COLO829 (cell line): Measurements from ENCODE around the gene ULK4.
"Not testable (repeated sequence)": the region's sequence is repeated elsewhere in the genome, so short reads cannot be mapped to it uniquely, and the experiment has no call there.

Source experiments
- DNase-seq: peaks from one replicate; pipeline ENCODE4 v3.0.0; 2012; ENCODE audit warnings: low spot score

Gene ULK4

DNA sequence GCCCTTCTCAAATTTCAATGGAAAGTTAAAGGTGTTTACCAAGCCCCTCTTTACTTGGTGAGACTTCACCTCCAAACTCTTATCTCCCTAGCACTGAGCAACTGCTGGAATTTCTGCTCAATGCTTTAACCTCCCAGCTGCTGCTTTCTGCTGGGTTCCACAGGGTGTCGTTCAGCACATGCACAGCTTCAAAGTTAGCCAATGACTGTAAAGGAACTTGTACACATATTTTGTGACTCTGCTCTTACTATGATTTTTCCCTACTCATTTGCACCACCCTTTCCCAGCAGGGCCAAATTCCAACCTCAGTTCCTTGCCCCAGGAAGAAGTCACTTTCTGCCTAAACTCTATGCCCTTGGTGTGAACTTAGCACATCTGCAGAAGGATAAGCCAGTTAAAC lies 89.7 kb downstream of the ULK4 start:
- DNase-seq, result no peak

DNA sequence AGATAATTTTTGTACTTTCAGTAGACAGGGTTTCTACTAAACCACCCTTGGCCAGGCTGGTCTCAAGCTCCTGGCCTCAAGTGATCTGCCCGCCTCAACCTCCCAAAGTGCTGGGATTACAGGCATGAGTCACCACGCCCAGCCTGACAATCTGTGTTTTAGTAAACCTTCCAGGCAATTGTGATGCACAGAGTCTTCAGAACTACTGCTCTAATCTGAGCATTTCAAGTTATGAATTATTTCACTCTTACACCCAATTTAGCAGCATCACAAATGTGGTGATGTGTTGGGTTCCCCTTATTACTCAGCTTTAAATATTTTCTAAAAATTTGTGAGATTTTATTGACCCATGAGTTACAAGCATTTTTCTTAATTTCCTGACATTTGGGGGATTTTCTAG lies 94.4 kb downstream of the ULK4 start:
- no peak for DNase-seq

DNA sequence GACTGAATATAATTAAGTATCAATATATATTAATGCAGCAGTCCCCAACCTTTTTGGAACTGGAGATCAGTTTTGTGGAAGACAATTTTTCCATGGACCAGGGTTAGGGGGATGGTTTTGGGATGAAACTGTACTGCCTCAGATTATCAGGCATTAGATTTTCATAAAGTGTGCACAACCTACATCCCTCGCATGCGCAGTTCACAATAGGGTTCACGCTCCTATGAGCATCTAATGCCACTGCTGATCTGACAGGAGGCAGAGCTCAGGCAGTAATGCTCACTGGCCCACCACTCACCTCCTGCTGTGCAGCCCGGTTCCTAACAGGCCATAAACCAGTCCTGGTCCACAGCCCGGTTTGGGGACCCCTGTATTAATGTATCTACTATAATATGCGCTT lies 95.6 kb downstream of the ULK4 start:
- DNase-seq, result no peak

DNA sequence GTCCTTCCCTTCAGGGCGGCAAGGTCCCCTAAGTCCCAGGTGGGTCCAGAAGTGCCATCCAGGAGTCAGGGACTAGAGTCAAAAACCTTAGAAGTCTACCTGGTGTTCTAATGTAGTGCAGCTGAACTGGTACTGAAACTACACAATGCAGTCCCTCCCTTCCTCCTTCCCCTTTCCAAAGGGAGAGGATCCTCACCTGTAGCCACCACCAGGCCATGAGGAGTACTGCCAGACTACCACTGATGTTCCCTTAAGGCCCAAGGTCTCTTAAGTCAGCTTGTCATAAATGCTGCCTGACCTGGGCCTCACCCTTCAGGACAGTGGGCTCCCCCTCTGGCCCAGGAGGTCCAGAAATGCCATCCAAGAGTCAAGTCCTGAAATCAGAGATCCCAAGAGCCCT lies 98.9 kb downstream of the ULK4 start:
- DNase-seq, result no peak

DNA sequence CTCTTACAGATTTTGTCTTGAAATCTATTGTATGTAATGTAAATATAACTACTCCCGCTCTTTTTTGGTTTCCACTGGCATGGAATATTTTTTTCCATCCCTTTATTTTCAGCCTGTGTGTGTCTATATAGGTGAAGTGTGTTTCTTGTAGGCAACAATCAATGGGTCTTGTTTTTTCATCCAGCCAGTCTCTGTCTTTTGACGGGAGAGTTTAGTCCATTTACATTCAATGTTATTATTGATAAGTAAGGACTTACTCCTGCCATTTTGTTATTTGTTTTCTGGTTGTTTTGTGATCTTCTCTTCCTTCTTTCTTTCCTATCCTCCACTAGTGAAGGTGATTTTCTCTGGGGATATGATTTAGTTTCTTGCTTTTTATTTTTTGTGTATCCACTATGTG lies 101.4 kb downstream of the ULK4 start:
- DNase-seq, result not testable (repeated sequence)

DNA sequence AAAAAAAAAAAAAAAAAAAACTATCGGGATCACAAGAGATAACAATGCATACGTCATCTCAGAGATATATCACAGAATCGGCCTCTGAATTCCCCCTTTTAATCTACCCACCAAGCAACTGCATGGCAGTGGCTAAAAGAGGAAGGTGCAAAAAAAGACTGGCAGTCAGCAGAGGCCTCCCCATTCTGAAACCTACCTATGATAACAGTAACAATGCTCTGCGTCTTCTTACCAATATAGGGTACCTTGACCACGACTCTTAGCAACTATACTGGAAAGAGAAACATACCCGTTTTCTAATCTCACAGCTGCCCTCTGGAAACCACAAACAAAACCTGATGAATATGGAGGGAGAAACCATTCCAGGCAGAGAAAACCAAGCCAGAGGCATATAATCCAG lies 106.9 kb downstream of the ULK4 start:
- DNase-seq, result no peak

DNA sequence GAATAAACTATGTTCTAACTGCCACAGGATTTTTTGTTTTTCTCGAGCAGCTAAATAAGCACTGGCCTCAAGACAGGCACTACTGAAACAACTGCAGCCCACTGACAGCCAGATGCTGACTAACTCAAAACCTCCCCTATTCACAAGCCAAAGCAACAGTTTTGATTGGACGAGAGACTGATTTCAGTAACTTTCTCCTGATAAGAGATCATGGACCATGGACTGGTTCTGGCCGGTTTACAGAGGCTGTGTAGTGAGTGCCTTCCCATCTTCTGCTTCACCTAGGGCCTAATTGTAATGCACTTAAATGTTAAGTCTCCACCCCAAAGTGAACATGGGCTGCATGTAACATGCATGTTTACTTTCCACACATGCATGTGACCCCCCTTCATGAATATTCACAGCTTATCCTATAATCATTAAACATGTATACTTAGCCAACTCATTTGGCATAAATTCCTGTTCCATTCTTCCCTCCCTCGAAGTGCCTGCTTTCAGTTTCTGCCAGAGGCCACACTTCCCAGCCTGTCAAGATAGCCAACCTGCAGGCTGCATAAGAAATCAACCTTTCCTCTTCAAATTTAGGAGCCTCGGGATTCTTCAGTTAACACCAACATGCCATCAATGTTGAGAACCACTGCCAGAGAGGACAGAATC lies 108.2 kb downstream of the ULK4 start:
- DNase-seq, result no peak

DNA sequence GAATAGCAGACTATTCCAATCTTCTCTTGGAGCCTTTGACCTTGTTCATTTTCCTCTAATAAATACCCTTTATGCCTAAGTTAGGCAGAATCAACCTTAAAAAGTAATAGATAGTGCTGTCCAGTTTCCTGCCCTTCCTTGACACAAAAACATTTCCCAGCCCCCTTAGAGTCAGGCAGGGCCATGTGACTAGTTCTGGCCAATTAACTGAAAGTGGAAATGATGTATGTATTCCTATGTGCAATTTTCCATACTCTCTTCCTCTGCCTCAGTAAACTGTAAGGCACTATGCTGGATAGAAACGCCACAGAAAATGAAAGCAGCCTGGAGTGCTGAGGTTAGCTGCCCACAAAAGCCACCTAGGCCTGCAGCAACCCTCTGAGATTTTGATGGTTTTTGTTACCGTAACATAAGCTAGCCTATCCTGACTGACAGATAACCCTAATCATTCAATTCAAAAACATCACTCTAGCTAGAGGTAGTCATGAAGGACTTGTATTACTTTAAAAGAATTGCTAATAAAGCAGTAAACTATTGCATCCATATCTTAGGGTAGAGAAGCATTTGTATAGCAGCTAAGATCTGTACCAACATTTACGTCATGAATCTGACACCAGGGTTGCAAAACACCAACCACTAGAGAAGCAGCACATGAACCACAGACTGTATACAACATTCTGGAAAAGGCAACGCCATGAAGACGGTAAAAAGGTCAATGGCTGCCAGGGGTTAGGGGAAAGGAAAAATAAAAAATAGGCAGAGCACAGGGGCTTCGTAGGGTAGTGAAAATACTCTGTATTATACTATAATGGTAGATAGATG lies 112.9 kb downstream of the ULK4 start:
- DNase-seq, result no peak

DNA sequence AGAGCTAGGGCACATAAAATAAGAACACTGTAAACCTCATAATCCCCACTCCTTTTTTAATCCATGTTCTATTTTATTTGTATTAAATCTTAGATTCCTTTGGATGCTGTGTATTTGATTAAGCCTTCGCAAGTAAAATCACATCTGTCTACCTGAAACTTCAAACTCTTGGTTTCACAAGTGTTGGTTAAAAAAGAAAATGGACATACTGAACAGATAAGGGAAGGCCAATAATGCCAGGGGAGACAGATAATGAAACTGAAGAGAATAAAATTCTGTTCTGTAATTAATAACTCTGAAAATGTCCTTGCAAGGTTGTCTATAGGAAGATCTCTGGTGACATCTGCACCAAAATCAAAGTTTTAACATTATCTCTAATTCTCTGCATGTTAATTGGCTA lies 114.2 kb downstream of the ULK4 start:
- no peak for DNase-seq

DNA sequence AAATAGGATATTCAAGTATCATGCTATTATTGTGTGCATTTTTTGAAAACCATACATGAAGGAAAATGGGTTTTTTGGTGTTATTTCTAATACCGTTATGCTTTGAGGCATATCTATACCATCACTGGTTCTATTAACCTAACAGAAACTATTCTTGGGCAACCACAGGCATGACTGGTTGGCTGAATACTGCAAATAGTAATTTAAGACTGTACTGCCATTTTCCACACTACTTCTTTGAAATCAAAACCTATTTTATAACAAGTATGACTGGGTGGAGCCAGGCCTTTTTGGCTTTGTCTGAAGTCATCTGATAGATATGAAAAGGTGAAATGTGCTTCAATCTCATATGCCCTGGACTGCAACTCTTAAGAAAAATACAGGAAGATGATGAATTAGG lies 115.1 kb downstream of the ULK4 start:
- no peak for DNase-seq

DNA sequence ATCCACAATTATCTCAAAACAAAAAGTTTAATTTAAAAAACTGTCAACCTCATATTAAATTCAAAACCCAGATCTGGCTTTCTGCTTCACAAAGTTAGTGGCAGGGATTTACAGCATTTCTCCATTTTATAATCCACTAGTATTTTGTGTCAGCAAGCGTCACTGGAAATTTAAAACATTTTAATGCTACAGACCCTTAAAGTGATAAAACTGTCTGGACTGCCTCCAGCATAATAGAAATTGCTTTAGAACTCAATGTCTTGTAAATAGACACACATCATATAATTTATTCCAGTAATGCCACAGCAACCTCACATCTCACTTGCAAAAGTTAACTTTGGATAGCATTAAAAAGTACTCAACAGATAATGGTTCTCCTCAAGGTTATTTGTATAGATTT lies 116.1 kb downstream of the ULK4 start:
- no peak for DNase-seq

DNA sequence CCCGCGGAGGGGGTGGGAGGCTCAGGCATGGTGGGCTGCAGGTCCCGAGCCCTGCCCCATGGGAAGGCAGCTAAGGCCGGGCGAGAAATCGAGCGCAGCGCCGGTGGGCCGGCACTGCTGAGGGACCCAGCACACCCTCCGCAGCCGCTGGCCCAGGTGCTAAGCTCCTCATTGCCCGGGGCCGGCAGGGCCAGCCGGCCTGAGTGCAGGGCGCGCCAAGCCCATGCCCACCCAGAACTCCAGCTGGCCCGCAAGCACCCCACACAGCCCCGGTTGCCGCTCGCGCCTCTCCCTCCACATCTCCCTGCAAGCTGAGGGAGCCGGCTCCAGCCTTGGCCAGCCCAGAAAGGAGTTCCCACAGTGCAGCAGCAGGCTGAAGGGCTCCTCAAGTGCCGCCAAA lies 117.6 kb downstream of the ULK4 start:
- not testable (repeated sequence) for DNase-seq

DNA sequence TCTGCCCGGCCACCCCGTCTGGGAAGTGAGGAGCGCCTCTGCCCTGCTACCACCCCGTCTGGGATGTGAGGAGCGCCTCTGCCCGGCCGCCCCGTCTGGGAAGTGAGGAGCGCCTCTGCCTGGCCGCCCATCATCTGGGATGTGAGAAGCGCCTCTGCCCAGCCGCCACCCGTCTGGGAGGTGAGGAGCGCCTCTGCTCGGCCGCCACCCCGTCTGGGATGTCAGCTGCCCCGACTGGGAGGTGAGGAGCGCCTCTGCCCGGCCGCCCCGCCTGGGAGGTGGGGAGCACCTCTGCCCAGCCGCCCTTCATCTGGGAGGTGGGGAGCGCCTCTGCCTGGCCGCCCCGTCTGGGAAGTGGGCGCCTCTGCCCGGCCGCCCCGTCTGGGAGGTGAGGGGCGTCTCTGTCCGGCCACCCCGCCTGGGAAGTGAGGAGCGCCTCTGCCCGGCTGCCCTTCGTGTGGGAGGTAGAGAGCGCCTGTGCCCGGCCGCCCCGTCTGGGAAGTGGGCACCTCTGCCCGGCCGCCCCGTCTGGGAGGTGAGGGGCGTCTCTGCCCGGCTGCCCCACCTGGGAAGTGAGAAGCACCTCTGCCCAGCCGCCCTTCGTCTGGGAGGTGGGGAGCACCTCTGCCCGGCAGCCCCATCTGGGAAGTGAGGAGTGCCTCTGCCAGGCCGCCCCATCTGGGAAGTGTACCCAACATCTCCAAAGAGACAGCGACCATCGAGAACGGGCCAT lies 120.8 kb downstream of the ULK4 start:
- DNase-seq, result not testable (repeated sequence)

DNA sequence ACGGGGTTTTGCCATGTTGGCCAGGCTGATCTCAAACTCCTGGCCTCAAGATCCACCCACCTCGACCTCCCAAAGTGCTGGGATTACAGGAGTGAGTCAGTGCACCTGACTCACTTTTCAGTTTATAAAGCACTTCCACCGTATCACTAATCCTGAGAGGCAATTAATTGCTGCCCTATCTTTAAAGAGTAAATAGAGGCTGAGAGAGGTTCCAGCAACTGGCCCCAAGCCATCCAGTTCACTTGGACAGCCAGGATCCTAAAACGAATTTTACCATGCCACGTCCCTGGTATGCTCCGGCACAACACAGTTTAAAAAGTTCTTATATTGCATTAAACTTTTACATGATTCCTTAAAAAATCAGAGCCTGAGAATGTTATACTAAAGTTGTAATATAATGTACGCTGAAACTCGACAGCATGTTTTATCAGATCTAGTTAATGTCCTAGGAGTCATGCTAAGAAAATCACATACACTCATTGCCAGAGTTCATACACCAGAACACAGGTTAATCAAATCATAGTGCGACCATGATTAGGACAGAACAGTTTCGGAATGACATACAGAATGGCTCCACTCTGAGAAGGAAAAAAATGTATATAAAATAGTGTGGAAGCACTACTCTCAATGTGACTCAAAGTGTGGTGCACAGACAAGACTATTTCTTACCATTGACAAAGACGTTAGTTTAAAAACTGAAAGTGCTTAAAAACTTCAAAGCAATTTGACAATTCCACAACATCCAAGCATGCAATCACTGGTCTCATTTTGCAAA lies 125.4 kb downstream of the ULK4 start:
- no peak for DNase-seq

DNA sequence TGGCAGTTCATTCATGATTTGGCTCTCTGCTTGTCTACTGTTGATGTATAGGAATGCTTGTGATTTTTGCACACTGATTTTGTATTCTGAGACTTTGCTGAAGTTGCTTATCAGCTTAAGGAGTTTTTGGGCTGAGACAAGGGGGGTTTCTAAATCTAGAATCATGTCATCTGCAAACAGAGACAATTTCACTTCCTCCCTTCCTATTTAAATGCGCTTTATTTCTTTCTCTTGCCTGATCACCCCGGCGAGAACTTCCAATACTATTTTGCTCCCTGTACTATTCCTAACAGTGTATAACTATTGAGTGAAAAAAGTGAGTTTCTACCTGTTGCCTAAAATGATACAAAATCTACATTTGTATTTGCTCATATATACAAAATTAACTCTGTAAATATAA lies 128.3 kb downstream of the ULK4 start:
- no peak for DNase-seq

DNA sequence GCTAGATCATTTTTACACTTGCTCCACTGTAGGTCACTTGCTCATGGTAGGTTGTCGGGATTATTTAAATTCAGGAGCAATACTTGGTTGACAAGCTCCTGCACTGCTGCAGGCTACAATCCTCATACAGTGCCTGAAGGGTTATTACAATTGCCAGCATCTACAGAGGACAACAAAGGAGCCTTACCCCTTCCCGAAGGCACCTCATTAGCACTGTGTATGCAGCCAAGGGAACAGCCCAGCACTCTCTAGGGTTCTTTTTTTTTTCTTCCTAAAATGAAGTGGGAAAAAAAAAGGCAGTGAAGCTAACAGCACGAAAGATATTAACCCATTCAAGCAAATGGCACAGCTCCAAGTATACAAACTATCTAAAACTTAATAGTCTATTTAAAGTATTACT lies 142.7 kb downstream of the ULK4 start:
- no peak for DNase-seq

DNA sequence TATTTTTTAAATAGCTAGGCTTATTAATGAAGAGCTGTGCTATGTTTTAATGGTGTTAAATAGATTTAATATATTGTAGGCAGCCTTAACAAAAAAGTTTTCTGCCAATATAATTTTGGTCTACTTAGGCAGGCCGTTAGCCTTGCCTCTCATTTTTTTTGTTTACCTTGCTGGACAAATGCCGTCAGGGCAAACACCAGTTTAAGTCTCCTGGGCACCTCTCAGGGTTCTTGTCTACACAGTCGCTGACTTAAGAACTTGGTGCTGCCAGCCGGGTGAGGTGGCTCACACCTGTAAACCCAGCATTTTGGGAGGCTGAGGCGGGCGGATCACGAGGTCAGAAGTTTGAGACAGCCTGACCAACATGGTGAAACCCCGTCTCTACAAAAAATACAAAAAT lies 153.3 kb downstream of the ULK4 start:
- no peak for DNase-seq

DNA sequence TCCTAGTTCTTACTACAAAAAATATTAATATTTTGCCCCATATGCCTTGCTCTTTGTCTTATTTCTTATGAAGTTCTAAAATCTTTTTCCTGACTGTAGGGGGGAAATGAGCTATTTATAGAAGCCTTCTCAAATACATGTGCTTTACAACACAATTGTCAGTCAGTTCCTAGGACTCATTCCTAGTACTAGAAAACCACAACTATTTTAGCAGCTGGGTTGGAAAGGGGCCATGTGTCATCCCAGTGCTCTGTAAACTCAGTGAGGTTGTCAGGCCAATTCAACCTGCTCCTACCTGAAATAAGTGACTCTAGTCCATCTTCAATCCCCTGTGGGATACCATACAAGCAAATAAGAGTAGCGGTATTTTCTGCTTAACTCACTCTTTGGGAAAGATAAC lies 153.8 kb downstream of the ULK4 start:
- peak; percentile 45 for DNase-seq

DNA sequence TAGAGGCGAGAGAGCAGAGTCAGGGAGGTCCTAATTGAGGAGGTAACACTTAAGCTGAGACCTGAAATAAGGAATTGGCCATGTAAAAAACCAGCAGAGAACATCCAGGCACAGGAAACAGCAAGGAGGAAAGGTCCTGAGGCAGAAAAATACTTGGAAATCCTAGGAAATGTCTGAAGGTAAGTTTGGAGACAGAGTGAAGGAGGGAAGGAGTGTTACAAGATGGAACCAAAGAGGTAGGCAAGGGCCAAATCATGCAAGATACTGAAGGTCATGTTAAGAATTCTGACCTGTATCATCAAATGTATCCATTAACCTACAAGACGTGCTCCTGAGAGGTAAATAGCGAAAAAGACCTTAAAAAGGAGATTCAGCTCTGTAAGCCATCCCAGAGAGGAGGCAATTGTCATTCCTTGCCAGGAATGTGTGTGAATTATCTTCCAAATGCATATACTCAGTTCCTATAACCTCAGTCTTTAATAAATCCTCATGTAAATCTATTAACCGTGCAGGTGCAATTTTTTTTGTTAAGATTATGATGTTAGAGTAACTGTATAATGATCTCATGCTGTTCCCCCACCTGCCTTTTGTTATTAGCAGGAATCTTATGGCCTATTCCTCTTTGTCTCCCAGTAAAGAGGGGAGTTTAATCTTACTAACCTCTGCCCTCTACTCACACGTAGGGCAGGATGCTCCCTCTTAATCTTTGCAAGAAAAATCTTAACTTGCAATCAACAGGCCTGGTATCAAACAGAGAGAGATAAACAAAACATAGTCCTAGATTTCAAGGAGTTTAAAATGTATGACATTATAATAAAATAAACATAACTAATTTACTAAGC lies 166.9 kb downstream of the ULK4 start:
- DNase-seq, result no peak

DNA sequence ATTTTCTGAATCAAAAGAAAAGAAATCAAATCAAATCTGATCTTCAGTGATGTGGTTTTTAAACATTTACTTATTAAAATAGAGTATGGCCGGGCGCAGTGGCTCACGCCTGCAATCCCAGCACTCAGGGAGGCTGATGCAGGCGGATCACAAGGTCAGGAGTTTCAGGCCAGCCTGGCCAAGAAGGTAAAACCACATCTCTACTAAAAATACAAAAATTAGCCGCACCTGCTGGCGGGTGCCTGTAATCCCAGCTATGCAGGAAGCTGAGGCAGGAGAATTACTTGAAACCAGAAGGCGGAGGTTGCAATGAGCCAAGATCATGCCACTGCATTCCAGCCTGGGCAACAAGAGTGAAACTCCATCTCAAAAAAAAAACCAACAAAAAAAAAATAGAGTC lies 169.1 kb downstream of the ULK4 start:
- DNase-seq, result no peak

DNA sequence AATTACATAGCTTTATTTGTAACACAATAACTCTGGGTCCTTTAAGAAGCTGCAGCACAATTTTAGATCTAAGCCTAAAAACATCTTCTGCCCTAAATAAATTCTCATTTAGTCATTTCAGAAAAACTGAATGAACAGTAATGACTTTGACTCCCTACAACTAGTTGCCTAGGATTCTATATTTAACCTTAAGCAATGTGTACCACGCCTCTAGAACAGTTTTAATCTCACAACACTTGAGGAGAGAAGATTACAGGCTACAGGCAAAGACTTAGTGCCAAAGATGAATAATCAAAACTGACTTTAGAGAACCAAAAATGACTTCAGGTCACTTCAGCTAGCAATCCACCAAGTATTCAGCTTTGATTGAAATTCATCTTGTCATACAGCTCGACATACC lies 192.8 kb downstream of the ULK4 start:
- no peak for DNase-seq

DNA sequence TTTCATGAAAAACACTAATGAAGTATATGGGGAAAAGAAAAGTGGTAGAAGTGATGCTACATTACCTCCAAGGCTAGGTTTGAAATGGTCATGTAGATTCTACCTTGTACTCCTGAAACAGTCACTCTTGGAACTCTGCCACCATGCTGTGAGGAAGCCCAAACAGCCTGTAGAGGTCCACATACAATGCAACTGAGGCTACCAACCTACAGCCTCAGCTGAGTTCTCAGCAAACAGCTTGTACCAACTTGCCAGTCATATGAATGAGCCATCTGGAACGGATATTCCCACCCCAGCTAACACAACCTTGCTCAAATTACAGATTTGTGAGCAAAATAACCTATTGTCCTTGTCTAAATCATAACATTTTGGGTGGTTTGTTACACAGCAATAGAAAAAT lies 193.5 kb downstream of the ULK4 start:
- DNase-seq, result no peak
